ENCODE measurements around the gene SKP2.

- TF ChIP-seq FOXA1 (IDR thresholded peaks at IDR 0.05) = no peak
- no peak for TF ChIP-seq ARNT (IDR thresholded peaks at IDR 0.05)
- no peak for TF ChIP-seq LEF1 (IDR thresholded peaks at IDR 0.05; ENCODE audit: borderline replicate concordance)
- TF ChIP-seq ZNF384 (IDR thresholded peaks at IDR 0.05) = no peak
- TF ChIP-seq FOXM1 (IDR thresholded peaks at IDR 0.05; ENCODE audit: borderline replicate concordance) = no peak
- no peak for TF ChIP-seq FOXK2 (IDR thresholded peaks at IDR 0.05)
- TF ChIP-seq SP1 (IDR thresholded peaks at IDR 0.05) = no peak
Observed at GRCh38 chr5:36200513-36200912, 48.6 kb downstream of the SKP2 start.

Data from HEK293T (cell line).